HCT116 (cell line): ENCODE data around the gene CNTNAP2. TPM values are rescaled to one million over a fixed set of nuclear protein-coding genes. Genes with fewer than 3 reads are reported as not detected.

Experiments used
- ATAC-seq: fragments of 200-7000 bp; cut with Tn5 transposase; 2 replicates; pipeline ENCODE4 v1.9.1; 2020; ENCODE audit warnings: mild to moderate bottlenecking, moderate library complexity
- BruUV-seq: library from RNA; stranded (reverse); fragments of 400-500 nt; replicated peaks from 2 replicates; lab custom pipeline; 2021; lab: Mats Ljungman, UMichigan
- CTCF ChIA-PET: fragments of 300-600 bp; sonication (Branson Sonifier 250); formaldehyde crosslinking; loops from one replicate; lab custom pipeline; 2021; ENCODE audit warnings: antibody characterized with exemption; lab: Charles Lee
- POLR2A ChIA-PET: fragments of 300-600, 350-600 bp; sonication (Branson Sonifier 250); formaldehyde crosslinking; loops from one replicate; lab custom pipeline; 2021; ENCODE audit warnings: antibody characterized with exemption; lab: Charles Lee
- RAD21 ChIA-PET, 2 experiments: fragments of 300-600 bp; sonication (Branson Sonifier 250); formaldehyde crosslinking; loops; one replicate each; lab custom pipeline; 2023; ENCODE audit warnings: low total read pairs in 2 of 2; ENCODE audit not compliant: uncharacterized antibody in 2 of 2, unreplicated experiment in 2 of 2, low non-redundant PET in 1 of 2; lab: Charles Lee
- DNase-seq: peaks from one replicate; pipeline ENCODE4 v3.0.0-alpha.2; 2010; ENCODE audit warnings: low read depth, low spot score
- H2AFZ ChIP-seq: fragments of 200-600 bp; shearing (Covaris generic), sonication (generic); 2 replicates; pipeline ENCODE4 v1.6.1; 2017; ENCODE audit warnings: low read depth, mixed run types, mixed read lengths, antibody characterized with exemption, low read length; ENCODE audit not compliant: poor library complexity, severe bottlenecking
- H3K27ac ChIP-seq: 2 replicates; pipeline ENCODE4 v1.5.1; 2012; ENCODE audit warnings: low read depth, low read length
- H3K27me3 ChIP-seq: fragments of 200-600 bp; sonication (generic); 2 replicates; pipeline ENCODE4 v1.6.1; 2016; ENCODE audit warnings: mixed run types, low read length, mixed read lengths; ENCODE audit not compliant: insufficient read depth
- H3K36me3 ChIP-seq, 2 experiments: fragments of 200-500 bp in 1 of 2; fragments of 200-600 bp in 1 of 2; sonication (Bioruptor generic) in 1 of 2; sonication (generic) in 1 of 2; 2 replicates each; pipeline versions ENCODE4 v1.5.1 to v1.6.1; 2014 to 2016; ENCODE audit warnings: low read length in 2 of 2, inconsistent platforms in 1 of 2, mixed read lengths in 1 of 2, mixed run types in 1 of 2; ENCODE audit not compliant: insufficient read depth in 2 of 2, control insufficient read depth in 1 of 2
- H3K4me1 ChIP-seq, 2 experiments: fragments of 200-600 bp in 1 of 2; sonication (generic) in 1 of 2; 2 replicates each; pipeline versions ENCODE4 v1.5.1 to v1.6.1; 2012 to 2017; ENCODE audit warnings: low read length in 2 of 2, inconsistent platforms in 1 of 2, mild to moderate bottlenecking in 1 of 2, mixed read lengths in 1 of 2, mixed run types in 1 of 2, moderate library complexity in 1 of 2; ENCODE audit not compliant: insufficient read depth in 2 of 2, control insufficient read depth in 1 of 2
- H3K4me2 ChIP-seq: fragments of 200-600 bp; sonication (generic); 2 replicates; pipeline ENCODE4 v1.6.1; 2017; ENCODE audit warnings: mixed run types, low read length, mixed read lengths
- H3K4me3 ChIP-seq, 2 experiments: fragments of 200-600 bp in 1 of 2; sonication (generic) in 1 of 2; replicated peaks in 1 of 2; 2 replicates each; pipeline ENCODE4 v1.5.1; 2011 to 2016; ENCODE audit warnings: low read length in 2 of 2, control low read depth in 1 of 2, low read depth in 1 of 2, mild to moderate bottlenecking in 1 of 2, mixed read lengths in 1 of 2, mixed run types in 1 of 2
- H3K79me2 ChIP-seq: fragments of 200-600 bp; sonication (generic); 2 replicates; pipeline ENCODE4 v1.6.1; 2017; ENCODE audit warnings: mild to moderate bottlenecking, mixed run types, low read length, moderate library complexity, mixed read lengths; ENCODE audit not compliant: insufficient read depth
- H3K9ac ChIP-seq: fragments of 200-600 bp; sonication (generic); 2 replicates; pipeline ENCODE4 v1.6.1; 2016; ENCODE audit warnings: low read length, mixed read lengths
- H3K9me2 ChIP-seq: fragments of 200-600 bp; sonication (generic), shearing (Covaris generic); 2 replicates; pipeline ENCODE4 v1.6.1; 2017; ENCODE audit warnings: mixed run types, mild to moderate bottlenecking, moderate library complexity; ENCODE audit not compliant: insufficient read depth
- H3K9me3 ChIP-seq, 2 experiments: fragments of 200-500 bp in 1 of 2; fragments of 200-600 bp in 1 of 2; sonication (Bioruptor generic) in 1 of 2; sonication (generic) in 1 of 2; 2 replicates each; pipeline ENCODE4 v1.6.1; 2014 to 2017; ENCODE audit warnings: low read length in 2 of 2, mixed read lengths in 2 of 2, inconsistent platforms in 1 of 2, low read depth in 1 of 2, mild to moderate bottlenecking in 1 of 2, mixed run types in 1 of 2, moderate library complexity in 1 of 2; ENCODE audit not compliant: control insufficient read depth in 1 of 2, insufficient read depth in 1 of 2
- H4K20me1 ChIP-seq: fragments of 200-600 bp; sonication (generic), shearing (Covaris generic); 2 replicates; pipeline ENCODE4 v1.6.1; 2017; ENCODE audit warnings: mixed run types, mild to moderate bottlenecking, moderate library complexity; ENCODE audit not compliant: insufficient read depth
- CBX3 ChIP-seq: IDR thresholded peaks from 2 replicates; pipeline ENCODE4 v1.6.1; 2012; ENCODE audit warnings: low read depth
- CEBPB ChIP-seq: IDR thresholded peaks from 2 replicates; pipeline ENCODE4 v1.6.1; 2012; ENCODE audit warnings: low read depth
- EGR1 ChIP-seq: IDR thresholded peaks from 2 replicates; pipeline ENCODE4 v1.6.1; 2012; ENCODE audit warnings: low read depth
- ELF1 ChIP-seq: IDR thresholded peaks from 2 replicates; pipeline ENCODE4 v1.6.1; 2012; ENCODE audit warnings: low read depth, borderline replicate concordance
- EZH2 ChIP-seq: fragments of 200-600 bp; sonication (generic); IDR thresholded peaks from 2 replicates; pipeline ENCODE4 v1.6.1; 2017; ENCODE audit warnings: antibody characterized with exemption, mixed run types
- FOSL1 ChIP-seq: IDR thresholded peaks from 2 replicates; pipeline ENCODE4 v1.6.1; 2012; ENCODE audit warnings: low read depth
- JUND ChIP-seq: IDR thresholded peaks from 2 replicates; pipeline ENCODE4 v1.6.1; 2012
- RAD21 ChIP-seq: IDR thresholded peaks from 2 replicates; pipeline ENCODE4 v1.6.1; 2012; ENCODE audit warnings: low read depth, mild to moderate bottlenecking
- SRF ChIP-seq: IDR thresholded peaks from 2 replicates; pipeline ENCODE4 v1.6.1; 2012; ENCODE audit warnings: low read depth
- TCF7L2 ChIP-seq: IDR thresholded peaks from 2 replicates; pipeline ENCODE4 v1.7.0; 2011; ENCODE audit warnings: borderline replicate concordance, inconsistent platforms; ENCODE audit not compliant: insufficient read depth, insufficient read length; ENCODE audit errors: extremely low read depth
- YY1 ChIP-seq: IDR thresholded peaks from 2 replicates; pipeline ENCODE4 v1.6.1; 2011; ENCODE audit warnings: low read length, low read depth, moderate library complexity, mild to moderate bottlenecking; ENCODE audit not compliant: insufficient replicate concordance; ENCODE audit errors: extremely low read depth
- ZBTB33 ChIP-seq: IDR thresholded peaks from 2 replicates; pipeline ENCODE4 v1.6.1; 2011; ENCODE audit warnings: mild to moderate bottlenecking, low read length, moderate library complexity; ENCODE audit not compliant: insufficient replicate concordance; ENCODE audit errors: extremely low read depth
- ZNF274 ChIP-seq: fragments of 200-500 bp; sonication (Bioruptor generic); IDR thresholded peaks from 2 replicates; pipeline ENCODE4 v1.6.1; 2014; ENCODE audit warnings: mild to moderate bottlenecking, low read depth, low read length, inconsistent platforms
- intact Hi-C: fragments of 100-400 bp; cut with micrococcal nuclease; formaldehyde crosslinking; loops from 2 replicates; pipeline ENCODE4 v1.10.0; 2022
- total RNA-seq: library from RNA; stranded (reverse); gene quantifications from one replicate; pipeline ENCODE4 v1.2.1, GENCODE V29; 2021; ENCODE audit not compliant: unreplicated experiment
- TF ChIP-seq, protein P1 (sequence below): IDR thresholded peaks from 2 replicates; pipeline ENCODE4 v1.6.1; 2012
- TF ChIP-seq, protein P2 (sequence below): IDR thresholded peaks from 2 replicates; pipeline ENCODE4 v1.6.1; 2012; ENCODE audit warnings: low read depth

The CNTNAP2 gene
- total RNA-seq, 1 experiment from 2014 or later = 0.37 TPM

GRCh38 chr7:148110097-148110868 is 1993.7 kb downstream of the CNTNAP2 start:
- no peak overlapping the region for H3K4me3 ChIP-seq
- H2AFZ ChIP-seq = no peak overlapping the region
- BruUV-seq = no TSS peak
- no peaks in the 10 kb centered on the region for H3K79me2 ChIP-seq
- POLR2A ChIA-PET = no interaction called here
- no peaks in the 10 kb centered on the region for H3K9me3 ChIP-seq
- no peaks in the 10 kb centered on the region for H3K36me3 ChIP-seq
- ATAC-seq = 0 out of 2 replicates have a peak, but pooled peaks have one; percentile 32
- no peaks in the 10 kb centered on the region for H4K20me1 ChIP-seq
- no peak for DNase-seq
- intact Hi-C loops = no loop called here
- no peaks in the 10 kb centered on the region for H3K9me2 ChIP-seq
- H3K27me3 ChIP-seq = no peaks in the 10 kb centered on the region
- no peak for TF ChIP-seq RAD21
- TF ChIP-seq YY1 = no peak
- TF ChIP-seq EGR1 = no peak
- TF ChIP-seq, protein P1, sequence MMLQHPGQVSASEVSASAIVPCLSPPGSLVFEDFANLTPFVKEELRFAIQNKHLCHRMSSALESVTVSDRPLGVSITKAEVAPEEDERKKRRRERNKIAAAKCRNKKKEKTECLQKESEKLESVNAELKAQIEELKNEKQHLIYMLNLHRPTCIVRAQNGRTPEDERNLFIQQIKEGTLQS = no peak
- TF ChIP-seq ELF1 = no peak
- CTCF ChIA-PET = interaction anchor here (1.1 kb wide), 1 partner anchor 152 kb away, joined by 3 read pairs; no protein-coding TSS in a partner anchor
- RAD21 ChIA-PET = no interaction called here
- no peak overlapping the region for H3K27ac ChIP-seq
- H3K4me2 ChIP-seq = no peak overlapping the region
- no peaks in the 10 kb centered on the region for H3K4me1 ChIP-seq
- H3K9ac ChIP-seq = no peak overlapping the region

DNA sequence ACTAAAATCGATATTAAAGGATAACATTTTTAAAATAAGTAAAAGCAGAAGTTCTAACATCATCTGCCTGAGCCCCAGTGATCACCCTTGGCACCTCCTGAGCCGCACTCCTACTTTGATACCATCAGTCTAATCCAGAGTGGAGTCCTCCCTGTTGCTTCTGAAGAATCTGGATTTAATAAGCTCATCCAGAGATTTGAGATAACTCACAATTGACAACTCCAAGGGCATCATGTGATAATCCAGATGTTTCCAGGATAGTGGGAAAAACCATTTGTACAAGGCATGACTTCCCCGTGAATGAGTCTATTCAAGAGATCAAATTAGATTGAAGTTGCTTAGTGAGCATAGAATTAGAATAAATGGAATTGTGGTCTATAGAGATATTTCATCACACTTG is 1998.2 kb downstream of the CNTNAP2 start:
- no peak overlapping the region for H2AFZ ChIP-seq
- H3K4me1 ChIP-seq = no peaks in the 10 kb centered on the region
- CTCF ChIA-PET = no interaction called here
- no peaks in the 10 kb centered on the region for H3K9me2 ChIP-seq
- POLR2A ChIA-PET = no interaction called here
- intact Hi-C loops = no loop called here
- no peak overlapping the region for H3K4me2 ChIP-seq
- no TSS peak for BruUV-seq
- H3K27me3 ChIP-seq = no peaks in the 10 kb centered on the region
- no peak overlapping the region for H3K9ac ChIP-seq
- DNase-seq (no peak), ATAC-seq (no peak)
- no peaks in the 10 kb centered on the region for H4K20me1 ChIP-seq
- no peaks in the 10 kb centered on the region for H3K36me3 ChIP-seq
- no peaks in the 10 kb centered on the region for H3K79me2 ChIP-seq
- H3K4me3 ChIP-seq = no peak overlapping the region
- H3K27ac ChIP-seq = no peak overlapping the region
- H3K9me3 ChIP-seq = no peaks in the 10 kb centered on the region
- RAD21 ChIA-PET = no interaction called here
- TF ChIP-seq ZNF274 (no peak), EZH2 (no peak), CBX3 (no peak), ZBTB33 (no peak), FOSL1 (no peak), EGR1 (no peak), JUND (no peak), TCF7L2 (no peak), CEBPB (no peak), SRF (no peak)
- TF ChIP-seq, protein P2, sequence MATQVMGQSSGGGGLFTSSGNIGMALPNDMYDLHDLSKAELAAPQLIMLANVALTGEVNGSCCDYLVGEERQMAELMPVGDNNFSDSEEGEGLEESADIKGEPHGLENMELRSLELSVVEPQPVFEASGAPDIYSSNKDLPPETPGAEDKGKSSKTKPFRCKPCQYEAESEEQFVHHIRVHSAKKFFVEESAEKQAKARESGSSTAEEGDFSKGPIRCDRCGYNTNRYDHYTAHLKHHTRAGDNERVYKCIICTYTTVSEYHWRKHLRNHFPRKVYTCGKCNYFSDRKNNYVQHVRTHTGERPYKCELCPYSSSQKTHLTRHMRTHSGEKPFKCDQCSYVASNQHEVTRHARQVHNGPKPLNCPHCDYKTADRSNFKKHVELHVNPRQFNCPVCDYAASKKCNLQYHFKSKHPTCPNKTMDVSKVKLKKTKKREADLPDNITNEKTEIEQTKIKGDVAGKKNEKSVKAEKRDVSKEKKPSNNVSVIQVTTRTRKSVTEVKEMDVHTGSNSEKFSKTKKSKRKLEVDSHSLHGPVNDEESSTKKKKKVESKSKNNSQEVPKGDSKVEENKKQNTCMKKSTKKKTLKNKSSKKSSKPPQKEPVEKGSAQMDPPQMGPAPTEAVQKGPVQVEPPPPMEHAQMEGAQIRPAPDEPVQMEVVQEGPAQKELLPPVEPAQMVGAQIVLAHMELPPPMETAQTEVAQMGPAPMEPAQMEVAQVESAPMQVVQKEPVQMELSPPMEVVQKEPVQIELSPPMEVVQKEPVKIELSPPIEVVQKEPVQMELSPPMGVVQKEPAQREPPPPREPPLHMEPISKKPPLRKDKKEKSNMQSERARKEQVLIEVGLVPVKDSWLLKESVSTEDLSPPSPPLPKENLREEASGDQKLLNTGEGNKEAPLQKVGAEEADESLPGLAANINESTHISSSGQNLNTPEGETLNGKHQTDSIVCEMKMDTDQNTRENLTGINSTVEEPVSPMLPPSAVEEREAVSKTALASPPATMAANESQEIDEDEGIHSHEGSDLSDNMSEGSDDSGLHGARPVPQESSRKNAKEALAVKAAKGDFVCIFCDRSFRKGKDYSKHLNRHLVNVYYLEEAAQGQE = no peak
